Uterus (tissue), 2 donors: ENCODE results near the gene QSOX2.

ENCODE experiments used
- CTCF ChIP-seq, 4 experiments: fragments of 200-600 bp in 2 of 4; fragments of 450-650 bp in 2 of 4; sonication (generic) in 2 of 4; IDR thresholded peaks; one replicate each; pipeline ENCODE4 v1.5.1; 2016 to 2019; ENCODE audit warnings: antibody characterized with exemption in 4 of 4, mild to moderate bottlenecking in 2 of 4, moderate library complexity in 1 of 4
- POLR2A ChIP-seq, 2 donors: fragments of 450-650 bp; IDR thresholded peaks; one replicate each; pipeline ENCODE4 v1.6.1; 2016; ENCODE audit warnings: antibody characterized with exemption in 2 of 2, mild to moderate bottlenecking in 1 of 2, moderate library complexity in 1 of 2

- TF ChIP-seq CTCF (IDR thresholded peaks at IDR 0.05) (no peak), POLR2A (IDR thresholded peaks at IDR 0.05) (no peak)
Observed at GRCh38 chr9:136260936-136261472, 15.4 kb upstream of the QSOX2 start.
